ENCODE data around the gene MCF2L.

The MCF2L gene

GRCh38 chr13:113148407-113148806, 179.4 kb downstream of the MCF2L start:
- no peak for TF ChIP-seq CTCF (IDR thresholded peaks at IDR 0.05; ENCODE audit: low read depth, low read length)
- H3K4me3 ChIP-seq (ENCODE audit: low read depth, low read length), result no peak overlapping the region

DNA sequence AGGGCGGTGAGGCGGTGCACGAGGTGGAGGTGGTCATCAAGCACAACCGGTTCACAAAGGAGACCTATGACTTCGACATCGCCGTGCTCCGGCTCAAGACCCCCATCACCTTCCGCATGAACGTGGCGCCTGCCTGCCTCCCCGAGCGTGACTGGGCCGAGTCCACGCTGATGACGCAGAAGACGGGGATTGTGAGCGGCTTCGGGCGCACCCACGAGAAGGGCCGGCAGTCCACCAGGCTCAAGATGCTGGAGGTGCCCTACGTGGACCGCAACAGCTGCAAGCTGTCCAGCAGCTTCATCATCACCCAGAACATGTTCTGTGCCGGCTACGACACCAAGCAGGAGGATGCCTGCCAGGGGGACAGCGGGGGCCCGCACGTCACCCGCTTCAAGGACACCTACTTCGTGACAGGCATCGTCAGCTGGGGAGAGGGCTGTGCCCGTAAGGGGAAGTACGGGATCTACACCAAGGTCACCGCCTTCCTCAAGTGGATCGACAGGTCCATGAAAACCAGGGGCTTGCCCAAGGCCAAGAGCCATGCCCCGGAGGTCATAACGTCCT, 180.0 kb downstream of the MCF2L start:
- no peak for TF ChIP-seq CTCF (IDR thresholded peaks at IDR 0.05; ENCODE audit: low read depth, low read length)
- no peak overlapping the region for H3K4me3 ChIP-seq (ENCODE audit: low read depth, low read length)
